ENCODE data around the gene FOXP2.

FOXP2 gene

GRCh38 chr7:114388021-114388420 is 26.6 kb upstream of the FOXP2 start:
- Histone ChIP-seq H3K9me3 (ENCODE audit: low read length) (no peaks in the 10 kb centered on the region), H3K4me3 (ENCODE audit: low read depth, low read length, poor library complexity, severe bottlenecking) (no peak overlapping the region), H3K27ac (ENCODE audit: low read depth, low read length, poor library complexity, severe bottlenecking) (no peak overlapping the region), H3K79me2 (ENCODE audit: insufficient read depth, low read length) (no peaks in the 10 kb centered on the region), H3K27me3 (ENCODE audit: insufficient read depth, low read length) (no peaks in the 10 kb centered on the region), H3F3A (ENCODE audit: insufficient read depth, low read length) (no peaks in the 10 kb centered on the region), H4K20me1 (ENCODE audit: insufficient read depth, low read length) (no peaks in the 10 kb centered on the region), H3K4me1 (ENCODE audit: insufficient read depth, low read length, severe bottlenecking) (no peaks in the 10 kb centered on the region), H3K9ac (ENCODE audit: low read length) (no peak overlapping the region), H2AFZ (ENCODE audit: low read length) (no peak overlapping the region), H3K9me2 (ENCODE audit: low read depth, low read length) (no peaks in the 10 kb centered on the region), H3K4me2 (ENCODE audit: low read length) (no peak overlapping the region), H3K36me3 (ENCODE audit: insufficient read depth, low read length) (no peaks in the 10 kb centered on the region)
- TF ChIP-seq EZH2 (IDR thresholded peaks at IDR 0.05; ENCODE audit: borderline replicate concordance, low read length), result no peak
- TF ChIP-seq, protein P1, sequence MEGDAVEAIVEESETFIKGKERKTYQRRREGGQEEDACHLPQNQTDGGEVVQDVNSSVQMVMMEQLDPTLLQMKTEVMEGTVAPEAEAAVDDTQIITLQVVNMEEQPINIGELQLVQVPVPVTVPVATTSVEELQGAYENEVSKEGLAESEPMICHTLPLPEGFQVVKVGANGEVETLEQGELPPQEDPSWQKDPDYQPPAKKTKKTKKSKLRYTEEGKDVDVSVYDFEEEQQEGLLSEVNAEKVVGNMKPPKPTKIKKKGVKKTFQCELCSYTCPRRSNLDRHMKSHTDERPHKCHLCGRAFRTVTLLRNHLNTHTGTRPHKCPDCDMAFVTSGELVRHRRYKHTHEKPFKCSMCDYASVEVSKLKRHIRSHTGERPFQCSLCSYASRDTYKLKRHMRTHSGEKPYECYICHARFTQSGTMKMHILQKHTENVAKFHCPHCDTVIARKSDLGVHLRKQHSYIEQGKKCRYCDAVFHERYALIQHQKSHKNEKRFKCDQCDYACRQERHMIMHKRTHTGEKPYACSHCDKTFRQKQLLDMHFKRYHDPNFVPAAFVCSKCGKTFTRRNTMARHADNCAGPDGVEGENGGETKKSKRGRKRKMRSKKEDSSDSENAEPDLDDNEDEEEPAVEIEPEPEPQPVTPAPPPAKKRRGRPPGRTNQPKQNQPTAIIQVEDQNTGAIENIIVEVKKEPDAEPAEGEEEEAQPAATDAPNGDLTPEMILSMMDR (IDR thresholded peaks at IDR 0.05; ENCODE audit: low read length), result no peak

GRCh38 chr7:114392686-114393085 is 21.9 kb upstream of the FOXP2 start:
- TF ChIP-seq, protein P1 (IDR thresholded peaks at IDR 0.05; ENCODE audit: low read length), result no peak
- no peak for TF ChIP-seq EZH2 (IDR thresholded peaks at IDR 0.05; ENCODE audit: borderline replicate concordance, low read length)
- Histone ChIP-seq H3K9ac (ENCODE audit: low read length) (no peak overlapping the region), H3K9me2 (ENCODE audit: low read depth, low read length) (no peaks in the 10 kb centered on the region), H3F3A (ENCODE audit: insufficient read depth, low read length) (no peaks in the 10 kb centered on the region), H3K79me2 (ENCODE audit: insufficient read depth, low read length) (no peaks in the 10 kb centered on the region), H3K27ac (ENCODE audit: low read depth, low read length, poor library complexity, severe bottlenecking) (no peak overlapping the region), H3K27me3 (ENCODE audit: insufficient read depth, low read length) (no peaks in the 10 kb centered on the region), H4K20me1 (ENCODE audit: insufficient read depth, low read length) (peaks cover 3% of the 10 kb centered on the region; the same call in 1 of the 2 replicates), H3K4me3 (ENCODE audit: low read depth, low read length, poor library complexity, severe bottlenecking) (no peak overlapping the region), H2AFZ (ENCODE audit: low read length) (no peak overlapping the region), H3K4me1 (ENCODE audit: insufficient read depth, low read length, severe bottlenecking) (no peaks in the 10 kb centered on the region), H3K9me3 (ENCODE audit: low read length) (no peaks in the 10 kb centered on the region), H3K36me3 (ENCODE audit: insufficient read depth, low read length) (no peaks in the 10 kb centered on the region), H3K4me2 (ENCODE audit: low read length) (no peak overlapping the region)

DNA sequence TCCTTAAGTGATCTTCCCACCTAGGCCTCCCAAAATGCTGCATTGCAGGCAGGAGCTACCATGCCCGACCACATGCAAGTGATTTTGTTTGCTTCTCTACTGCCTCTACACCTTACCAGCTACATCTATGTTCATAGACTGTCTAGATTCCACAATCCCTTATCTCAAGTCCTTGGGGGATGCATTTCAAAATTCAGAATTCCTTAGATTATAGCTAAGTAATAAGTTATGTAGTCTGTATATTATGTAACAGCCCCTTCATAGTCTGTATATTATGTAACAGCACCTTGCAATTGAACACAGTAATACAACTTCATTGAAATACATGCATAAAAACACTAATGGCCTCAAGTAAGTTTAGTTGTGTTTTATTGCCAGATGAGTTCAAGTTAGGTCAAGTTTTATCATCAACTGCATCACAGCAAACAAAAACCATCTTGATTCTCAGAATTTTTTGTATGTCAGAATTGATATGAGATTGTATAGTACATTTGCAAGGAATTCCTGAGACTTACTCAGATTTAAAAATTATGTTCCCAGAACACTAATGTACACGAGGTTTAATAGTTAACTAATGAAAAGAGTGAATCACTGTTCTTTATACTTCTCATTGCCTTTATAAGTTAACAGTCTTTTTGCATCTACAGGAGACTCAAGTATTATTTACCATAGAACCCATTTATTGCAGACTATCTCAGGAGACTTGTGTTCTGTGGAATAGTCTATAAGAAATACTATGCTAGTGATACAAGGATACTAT is 11.6 kb upstream of the FOXP2 start:
- no peak overlapping the region for H3K27ac ChIP-seq (ENCODE audit: low read depth, low read length, poor library complexity, severe bottlenecking)
- no peaks in the 10 kb centered on the region for H3K9me2 ChIP-seq (ENCODE audit: low read depth, low read length)
- H3K9ac ChIP-seq (ENCODE audit: low read length), result no peak overlapping the region

More for the DNA sequence above, 11.6 kb upstream of the FOXP2 start:
- Histone ChIP-seq H3K79me2 (ENCODE audit: insufficient read depth, low read length) (no peaks in the 10 kb centered on the region), H3K9me3 (ENCODE audit: low read length) (no peaks in the 10 kb centered on the region), H3K4me1 (ENCODE audit: insufficient read depth, low read length, severe bottlenecking) (no peaks in the 10 kb centered on the region), H3K4me2 (ENCODE audit: low read length) (no peak overlapping the region), H3F3A (ENCODE audit: insufficient read depth, low read length) (no peaks in the 10 kb centered on the region), H2AFZ (ENCODE audit: low read length) (no peak overlapping the region), H3K27me3 (ENCODE audit: insufficient read depth, low read length) (no peaks in the 10 kb centered on the region), H4K20me1 (ENCODE audit: insufficient read depth, low read length) (no peaks in the 10 kb centered on the region), H3K4me3 (ENCODE audit: low read depth, low read length, poor library complexity, severe bottlenecking) (no peak overlapping the region), H3K36me3 (ENCODE audit: insufficient read depth, low read length) (no peaks in the 10 kb centered on the region)
- TF ChIP-seq, protein P1 (IDR thresholded peaks at IDR 0.05; ENCODE audit: low read length), result no peak
- no peak for TF ChIP-seq EZH2 (IDR thresholded peaks at IDR 0.05; ENCODE audit: borderline replicate concordance, low read length)
